Stimulated activated CD4-positive, alpha-beta T cell treated with anti-CD3 and anti-CD28 coated beads, Interleukin-2, amount 100 ng/mL, for 24 hours (primary cell): ENCODE results near the gene RPL41.
A peak's percentile ranks its signal among the peaks of the same experiment; 100 is the strongest.
"Not testable (repeated sequence)": the region's sequence is repeated elsewhere in the genome, so short reads cannot be mapped to it uniquely, and the experiment has no call there.

Experiments used
- DNase-seq, 2 donors: peaks; one replicate each; pipeline ENCODE4 v3.0.0-alpha.2; 2020

Gene RPL41

GRCh38 chr12:56156464-56157200, 40.2 kb downstream of the RPL41 start:
- DNase-seq: not testable (repeated sequence)

- DNase-seq: peak; percentile 60 to 66
Measured at GRCh38 chr12:56157201-56158028, 41.0 kb downstream of the RPL41 start.

- DNase-seq: peak; percentile 89 to 92
Measured at GRCh38 chr12:56158029-56158925, 41.8 kb downstream of the RPL41 start, which contains the start of gene MYL6. Gene MYL6 (plus strand): TSS chr12:56158359. CDS start chr12:56158402, 43 bp downstream.

GRCh38 chr12:56158926-56159461, 42.6 kb downstream of the RPL41 start:
- DNase-seq: peak in 1 of 2 donors; percentile 48

- no peak for DNase-seq
Measured at GRCh38 chr12:56159482-56160192, 43.2 kb downstream of the RPL41 start.

- DNase-seq: peak; percentile 54 to 67
Measured at GRCh38 chr12:56160193-56160763, 43.8 kb downstream of the RPL41 start.

GRCh38 chr12:56160894-56161689, 44.7 kb downstream of the RPL41 start:
- DNase-seq: no peak

GRCh38 chr12:56161690-56162351, 45.4 kb downstream of the RPL41 start:
- no peak for DNase-seq

- DNase-seq: no peak
Measured at GRCh38 chr12:56162468-56163290, 46.2 kb downstream of the RPL41 start.

GRCh38 chr12:56163533-56164344, 47.3 kb downstream of the RPL41 start:
- DNase-seq: no peak

- DNase-seq: no peak
Measured at GRCh38 chr12:56164345-56164729, 47.9 kb downstream of the RPL41 start.

GRCh38 chr12:56165369-56165768, 48.9 kb downstream of the RPL41 start:
- no peak for DNase-seq
